GM23248 (cell line): ENCODE data around the gene ADSS1. TPM values are rescaled to one million over a fixed set of nuclear protein-coding genes. Genes with fewer than 3 reads are reported as not detected.

Source experiments
- DNase-seq: peaks from one replicate; pipeline ENCODE4 v3.0.0-alpha.2; 2015
- H2AFZ ChIP-seq: fragments of 200-600 bp; sonication (generic); 2 replicates; pipeline ENCODE4 v1.6.1; 2016; ENCODE audit warnings: antibody characterized with exemption
- H3F3A ChIP-seq: fragments of 200-600 bp; sonication (generic); 2 replicates; pipeline ENCODE4 v1.6.1; 2016; ENCODE audit warnings: mild to moderate bottlenecking, antibody characterized with exemption, mixed run types; ENCODE audit not compliant: insufficient read depth
- H3K27ac ChIP-seq: fragments of 200-600 bp; sonication (generic); 2 replicates; pipeline ENCODE4 v1.5.1; 2016; ENCODE audit warnings: mild to moderate bottlenecking
- H3K27me3 ChIP-seq: fragments of 200-600 bp; sonication (generic); replicated peaks from 2 replicates; pipeline ENCODE4 v1.6.1; 2016; ENCODE audit warnings: mild to moderate bottlenecking; ENCODE audit not compliant: insufficient read depth
- H3K36me3 ChIP-seq: fragments of 200-600 bp; sonication (generic); 2 replicates; pipeline ENCODE4 v1.6.1; 2016; ENCODE audit warnings: low read depth, mild to moderate bottlenecking
- H3K4me1 ChIP-seq: fragments of 200-600 bp; sonication (generic); 2 replicates; pipeline ENCODE4 v1.6.1; 2016; ENCODE audit warnings: mild to moderate bottlenecking; ENCODE audit not compliant: insufficient read depth
- H3K4me2 ChIP-seq: fragments of 200-600 bp; sonication (generic); one replicate; pipeline ENCODE4 v1.6.1; 2016; ENCODE audit warnings: mild to moderate bottlenecking; ENCODE audit not compliant: unreplicated experiment
- H3K4me3 ChIP-seq: fragments of 200-600 bp; sonication (generic); 2 replicates; pipeline ENCODE4 v1.5.1; 2016; ENCODE audit warnings: mild to moderate bottlenecking
- H3K79me2 ChIP-seq: fragments of 200-600 bp; sonication (generic); 2 replicates; pipeline ENCODE4 v1.6.1; 2016; ENCODE audit warnings: mild to moderate bottlenecking; ENCODE audit not compliant: insufficient read depth
- H3K9ac ChIP-seq: fragments of 200-600 bp; sonication (generic); 2 replicates; pipeline ENCODE4 v1.6.1; 2016; ENCODE audit warnings: mild to moderate bottlenecking
- H3K9me2 ChIP-seq: fragments of 200-600 bp; sonication (generic); 2 replicates; pipeline ENCODE4 v1.6.1; 2016; ENCODE audit warnings: mixed run types, mild to moderate bottlenecking, moderate library complexity; ENCODE audit not compliant: insufficient read depth
- H3K9me3 ChIP-seq: fragments of 200-600 bp; sonication (generic); one replicate; pipeline ENCODE4 v1.6.1; 2017; ENCODE audit warnings: low read depth
- H4K20me1 ChIP-seq: fragments of 200-600 bp; sonication (generic); 2 replicates; pipeline ENCODE4 v1.6.0; 2016; ENCODE audit not compliant: insufficient read depth
- EZH2 ChIP-seq: fragments of 200-600 bp; sonication (generic); IDR thresholded peaks from 2 replicates; pipeline ENCODE4 v1.6.1; 2018; ENCODE audit warnings: antibody characterized with exemption, mild to moderate bottlenecking; ENCODE audit not compliant: insufficient read depth, poor library complexity, severe bottlenecking
- EZH2phosphoT487 ChIP-seq: fragments of 200-600 bp; sonication (generic); IDR thresholded peaks from 2 replicates; pipeline ENCODE4 v1.6.1; 2018; ENCODE audit warnings: antibody characterized with exemption, moderate library complexity, mild to moderate bottlenecking, low read depth; ENCODE audit not compliant: insufficient read depth
- WGBS, 2 experiments: methylation state at CpG; one replicate each; pipeline ENCODE4 v1.1.6; 2015 to 2017; ENCODE audit warnings: low lambda C conversion rate in 2 of 2, low coverage in 1 of 2; ENCODE audit errors: missing lambda C conversion rate in 2 of 2; 5-methylcytosine and 5-hydroxymethylcytosine counted together
- in situ Hi-C: fragments of 300-500 bp; cut with MboI; formaldehyde crosslinking; loops from 2 replicates; pipeline ENCODE4 v1.15.0; 2020
- polyA plus RNA-seq: library from polyadenylated mRNA; unstranded; fragments of >200 nt; fragmentation: Nextera tagmentation; extraction: Ambion mirVana; gene quantifications from 2 replicates; pipeline ENCODE4 v1.2.1, GENCODE V29; 2016
- total RNA-seq: library from RNA; depleted of rRNA; stranded (reverse); fragments of >200 nt; shearing (Covaris generic); gene quantifications from 2 replicates; pipeline ENCODE4 v1.2.3, GENCODE V29; 2014

ADSS1 gene
- total and polyA plus RNA-seq, 2 experiments from 2014 or later = 3.7 to 7.1 TPM

DNA sequence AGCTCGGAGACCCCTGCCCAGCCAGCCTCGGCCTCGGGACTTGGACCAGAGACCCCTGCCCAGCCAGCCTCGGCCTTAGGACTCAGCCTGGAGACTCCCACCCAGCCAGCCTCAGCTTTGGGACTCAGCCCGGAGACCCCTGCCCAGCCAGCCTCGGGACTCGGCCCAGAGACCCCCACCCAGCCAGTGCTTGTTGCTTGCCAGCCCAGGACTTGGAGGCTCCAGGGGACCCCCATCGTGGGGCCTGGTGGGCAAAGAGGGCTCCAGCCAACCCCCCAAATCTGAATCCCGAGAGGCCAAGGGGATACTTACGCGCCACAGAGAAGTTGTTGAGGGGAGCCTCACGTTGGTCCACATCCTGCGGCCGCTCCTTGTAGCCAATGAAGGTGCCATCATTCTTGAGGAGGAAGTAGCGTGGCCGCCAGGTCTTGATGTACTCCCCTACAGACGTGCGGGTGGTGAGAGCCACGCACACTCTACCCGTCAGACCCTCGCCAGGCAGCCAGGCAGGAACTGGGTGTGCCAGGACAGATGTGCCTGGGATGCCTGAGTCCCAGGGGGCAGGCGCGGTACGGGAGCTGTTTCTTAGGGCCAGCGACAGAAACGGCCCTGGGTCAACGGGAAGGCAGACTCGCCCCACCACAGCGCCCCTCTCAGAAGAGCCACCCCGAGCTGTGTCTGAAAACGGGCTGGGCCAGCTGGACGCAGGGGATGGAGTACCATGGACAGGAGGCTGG is 55.9 kb downstream of the ADSS1 start:
- Histone ChIP-seq H3F3A (no peaks in the 10 kb centered on the region), H4K20me1 (no peaks in the 10 kb centered on the region), H3K9ac (no peak overlapping the region), H3K27ac (no peak overlapping the region), H3K4me1 (no peaks in the 10 kb centered on the region), H3K4me2 (no peak overlapping the region), H2AFZ (no peak overlapping the region), H3K9me3 (no peaks in the 10 kb centered on the region), H3K79me2 (0 out of 2 replicates have a peak, but pooled peaks cover under 1% of the 10 kb centered on the region), H3K36me3 (no peaks in the 10 kb centered on the region; the same call in 1 of the 2 replicates), H3K27me3 (no peaks in the 10 kb centered on the region), H3K9me2 (no peaks in the 10 kb centered on the region), H3K4me3 (no peak overlapping the region)
- 86 to 89% methylated on average over 29 to 32 of the region's 32 CpGs for WGBS, 2 experiments
- in situ Hi-C loops = no loop called here
- no peak for DNase-seq
- no peak for TF ChIP-seq EZH2phosphoT487
- TF ChIP-seq EZH2 = no peak

GRCh38 chr14:104780513-104781030 is 56.5 kb downstream of the ADSS1 start:
- no peak overlapping the region for H3K27ac ChIP-seq
- no peaks in the 10 kb centered on the region; the same call in 1 of the 2 replicates for H3K36me3 ChIP-seq
- H3K4me2 ChIP-seq = no peak overlapping the region
- no peak overlapping the region for H2AFZ ChIP-seq
- no peaks in the 10 kb centered on the region for H4K20me1 ChIP-seq
- H3K9ac ChIP-seq = no peak overlapping the region
- no peak for DNase-seq
- H3K4me3 ChIP-seq = no peak overlapping the region
- H3K79me2 ChIP-seq = 0 out of 2 replicates have a peak, but pooled peaks cover 6% of the 10 kb centered on the region
- TF ChIP-seq EZH2phosphoT487 (no peak), EZH2 (no peak)
- H3F3A ChIP-seq = no peaks in the 10 kb centered on the region
- H3K9me3 ChIP-seq = no peaks in the 10 kb centered on the region
- H3K4me1 ChIP-seq = no peaks in the 10 kb centered on the region
- H3K27me3 ChIP-seq = no peaks in the 10 kb centered on the region
- in situ Hi-C loops = no loop called here
- WGBS, 2 experiments = 92 to 95% methylated on average over 22 to 24 of the region's 24 CpGs
- H3K9me2 ChIP-seq = no peaks in the 10 kb centered on the region

- Histone ChIP-seq H4K20me1 (no peaks in the 10 kb centered on the region), H3K36me3 (no peaks in the 10 kb centered on the region; the same call in 1 of the 2 replicates)
- TF ChIP-seq EZH2 (no peak), EZH2phosphoT487 (no peak)
Observed at GRCh38 chr14:104781271-104782077, 57.4 kb downstream of the ADSS1 start.

DNA sequence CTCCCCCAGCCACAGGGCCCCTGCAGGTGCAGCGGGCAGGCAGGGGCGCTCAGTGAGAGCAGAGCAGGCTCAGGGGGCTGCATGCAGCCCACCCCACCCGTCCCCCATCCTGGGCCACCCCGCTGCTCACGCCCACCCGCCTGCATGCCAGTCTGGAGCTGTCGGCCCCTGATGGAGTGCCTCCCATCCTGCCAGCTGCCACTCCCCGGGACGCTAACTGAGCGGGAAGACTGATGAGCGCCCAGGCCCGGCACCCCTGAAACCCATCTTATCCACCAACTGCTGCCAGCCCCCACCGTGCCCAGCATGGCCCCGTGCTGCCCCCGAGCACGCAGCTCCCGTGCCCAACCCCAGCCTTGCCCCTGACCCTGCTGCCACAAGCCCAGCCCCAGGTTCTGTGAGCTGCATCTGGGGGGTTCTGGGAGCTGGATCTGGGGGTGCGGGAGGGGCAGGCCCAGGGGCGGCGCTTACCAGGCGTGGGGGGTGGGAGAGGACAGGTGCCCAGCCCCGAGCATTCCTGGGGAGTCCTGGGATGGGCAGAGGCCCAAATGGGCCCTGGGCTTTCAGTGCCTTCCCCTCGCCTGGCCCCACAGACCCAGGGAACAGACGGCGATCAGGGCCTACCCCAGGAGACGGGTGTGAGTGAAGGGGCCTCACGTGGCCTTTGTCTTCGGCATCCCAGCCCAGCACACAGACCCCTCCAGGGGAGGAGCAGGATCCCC is 58.2 kb downstream of the ADSS1 start:
- no peaks in the 10 kb centered on the region for H4K20me1 ChIP-seq

More at GRCh38 chr14:104781271-104782077, 57.4 kb downstream of the ADSS1 start:
- Histone ChIP-seq H3K79me2 (peaks cover 9% of the 10 kb centered on the region; the same call in 1 of the 2 replicates), H3K9ac (no peak overlapping the region), H3K27ac (no peak overlapping the region), H3K9me2 (no peaks in the 10 kb centered on the region), H3K27me3 (no peaks in the 10 kb centered on the region), H3K4me2 (no peak overlapping the region), H3K9me3 (no peaks in the 10 kb centered on the region), H3F3A (no peaks in the 10 kb centered on the region), H3K4me1 (no peaks in the 10 kb centered on the region), H2AFZ (no peak overlapping the region), H3K4me3 (no peak overlapping the region)
- in situ Hi-C loops = no loop called here
- WGBS, 2 experiments = 81 to 85% methylated on average over 13 to 17 of the region's 20 CpGs
- no peak for DNase-seq

More for the DNA sequence above, 58.2 kb downstream of the ADSS1 start:
- H3K27ac ChIP-seq = no peak overlapping the region
- H3K4me1 ChIP-seq = no peaks in the 10 kb centered on the region
- H3K4me2 ChIP-seq = no peak overlapping the region
- H3K9me3 ChIP-seq = no peaks in the 10 kb centered on the region
- H3K27me3 ChIP-seq = no peaks in the 10 kb centered on the region
- H3F3A ChIP-seq = no peaks in the 10 kb centered on the region
- no peaks in the 10 kb centered on the region for H3K9me2 ChIP-seq
- in situ Hi-C loops = no loop called here
- H2AFZ ChIP-seq = no peak overlapping the region
- 89 to 92% methylated on average over 16 to 27 of the region's 28 CpGs for WGBS, 2 experiments
- no peak overlapping the region for H3K9ac ChIP-seq
- peaks cover 17% of the 10 kb centered on the region; the same call in 1 of the 2 replicates for H3K79me2 ChIP-seq
- H3K4me3 ChIP-seq = no peak overlapping the region
- DNase-seq = no peak
- H3K36me3 ChIP-seq = no peaks in the 10 kb centered on the region
- TF ChIP-seq EZH2phosphoT487 (no peak), EZH2 (no peak)
